HEK293 (cell line): ENCODE results near the gene AXL.
A peak's percentile ranks its signal among the peaks of the same experiment; 100 is the strongest.

Experiments used
- CTCF ChIA-PET: fragments of 350-600 bp; formaldehyde crosslinking; extraction: SDS; loops from one replicate; lab custom pipeline; 2021; ENCODE audit warnings: antibody characterized with exemption; lab: Yijun Ruan, JAX
- POLR2A ChIA-PET: fragments of 300-600 bp; formaldehyde crosslinking; extraction: SDS; loops from one replicate; lab custom pipeline; 2020; ENCODE audit warnings: antibody characterized with exemption, inconsistent platforms; lab: Yijun Ruan, JAX
- H3K27ac ChIP-seq: fragments of 200-500 bp; sonication (Bioruptor generic); 2 replicates; pipeline ENCODE4 v1.5.1; 2014; ENCODE audit warnings: low read depth, low read length, control low read depth, inconsistent platforms; ENCODE audit errors: extremely low read depth
- H3K36me3 ChIP-seq, 2 experiments: fragments of 200-500 bp in 1 of 2; sonication (Bioruptor generic) in 1 of 2; 1 replicate in 1 of 2; 2 replicates in 1 of 2; pipeline ENCODE4 v1.5.1; 2014 to 2017; ENCODE audit warnings: inconsistent platforms in 2 of 2, low read length in 2 of 2; ENCODE audit not compliant: control insufficient read depth in 2 of 2, insufficient read depth in 1 of 2
- H3K4me1 ChIP-seq: fragments of 200-500 bp; sonication (Bioruptor generic); 2 replicates; pipeline ENCODE4 v1.5.1; 2014; ENCODE audit warnings: mild to moderate bottlenecking, low read length, inconsistent platforms; ENCODE audit not compliant: control insufficient read depth, insufficient read depth
- H3K4me3 ChIP-seq: 2 replicates; pipeline ENCODE4 v1.5.1; 2011; ENCODE audit warnings: low read depth, mild to moderate bottlenecking, control low read depth, low read length, moderate library complexity
- H3K9me3 ChIP-seq: fragments of 200-500 bp; sonication (Bioruptor generic); 2 replicates; pipeline ENCODE4 v1.5.1; 2014; ENCODE audit warnings: low read depth, low read length, inconsistent platforms; ENCODE audit not compliant: control insufficient read depth, insufficient read depth
- FEZF1 ChIP-seq: fragments of 450-650 bp; formaldehyde crosslinking; IDR thresholded peaks from 2 replicates; pipeline ENCODE4 v1.5.1; 2016; ENCODE audit warnings: missing biosample characterization, missing genetic modification characterization
- GLIS1 ChIP-seq: fragments of 450-650 bp; formaldehyde crosslinking; IDR thresholded peaks from 2 replicates; pipeline ENCODE4 v1.5.1; 2016; ENCODE audit warnings: missing biosample characterization, missing genetic modification characterization
- GLIS2 ChIP-seq: fragments of 450-650 bp; formaldehyde crosslinking; IDR thresholded peaks from 2 replicates; pipeline ENCODE4 v1.5.1; 2016; ENCODE audit warnings: missing biosample characterization, missing genetic modification characterization
- SP7 ChIP-seq: fragments of 450-650 bp; formaldehyde crosslinking; IDR thresholded peaks from 2 replicates; pipeline ENCODE4 v1.5.1; 2016; ENCODE audit warnings: missing biosample characterization, missing genetic modification characterization
- ZEB2 ChIP-seq: fragments of 450-650 bp; formaldehyde crosslinking; IDR thresholded peaks from 2 replicates; pipeline ENCODE4 v1.5.1; 2016; ENCODE audit warnings: missing biosample characterization, missing genetic modification characterization
- ZNF138 ChIP-seq: fragments of 450-650 bp; formaldehyde crosslinking; IDR thresholded peaks from 2 replicates; pipeline ENCODE4 v1.5.1; 2016; ENCODE audit warnings: missing biosample characterization, missing genetic modification characterization, borderline replicate concordance
- ZNF2 ChIP-seq: fragments of 450-650 bp; formaldehyde crosslinking; IDR thresholded peaks from 2 replicates; pipeline ENCODE4 v1.5.1; 2016; ENCODE audit warnings: missing biosample characterization, missing genetic modification characterization
- ZNF223 ChIP-seq: fragments of 450-650 bp; formaldehyde crosslinking; IDR thresholded peaks from 2 replicates; pipeline ENCODE4 v1.5.1; 2016; ENCODE audit warnings: missing biosample characterization, missing genetic modification characterization
- ZNF302 ChIP-seq: fragments of 450-650 bp; formaldehyde crosslinking; IDR thresholded peaks from 2 replicates; pipeline ENCODE4 v1.5.1; 2016; ENCODE audit warnings: missing biosample characterization, missing genetic modification characterization, low read depth
- ZNF311 ChIP-seq: fragments of 450-650 bp; formaldehyde crosslinking; IDR thresholded peaks from 2 replicates; pipeline ENCODE4 v1.5.1; 2017; ENCODE audit warnings: missing biosample characterization, missing genetic modification characterization, borderline replicate concordance
- ZNF366 ChIP-seq: fragments of 450-650 bp; formaldehyde crosslinking; conservative IDR thresholded peaks from 2 replicates; pipeline ENCODE4 v1.5.1; 2016; ENCODE audit warnings: missing biosample characterization, missing genetic modification characterization
- ZNF514 ChIP-seq: fragments of 450-650 bp; formaldehyde crosslinking; IDR thresholded peaks from 2 replicates; pipeline ENCODE4 v1.5.1; 2016; ENCODE audit warnings: missing biosample characterization, missing genetic modification characterization
- ZNF521 ChIP-seq: fragments of 450-650 bp; formaldehyde crosslinking; IDR thresholded peaks from 2 replicates; pipeline ENCODE4 v1.5.1; 2017; ENCODE audit warnings: missing biosample characterization, mild to moderate bottlenecking, missing genetic modification characterization
- ZNF530 ChIP-seq: fragments of 450-650 bp; formaldehyde crosslinking; IDR thresholded peaks from 2 replicates; pipeline ENCODE4 v1.5.1; 2016; ENCODE audit warnings: low read depth, missing biosample characterization, missing genetic modification characterization
- ZNF610 ChIP-seq: fragments of 450-650 bp; formaldehyde crosslinking; IDR thresholded peaks from 2 replicates; pipeline ENCODE4 v1.5.1; 2016; ENCODE audit warnings: missing biosample characterization, missing genetic modification characterization, borderline replicate concordance
- TF ChIP-seq, protein P1 (sequence below): fragments of 450-650 bp; formaldehyde crosslinking; IDR thresholded peaks from 2 replicates; pipeline ENCODE4 v1.5.1; 2016; ENCODE audit warnings: missing biosample characterization, missing genetic modification characterization

The AXL gene

DNA sequence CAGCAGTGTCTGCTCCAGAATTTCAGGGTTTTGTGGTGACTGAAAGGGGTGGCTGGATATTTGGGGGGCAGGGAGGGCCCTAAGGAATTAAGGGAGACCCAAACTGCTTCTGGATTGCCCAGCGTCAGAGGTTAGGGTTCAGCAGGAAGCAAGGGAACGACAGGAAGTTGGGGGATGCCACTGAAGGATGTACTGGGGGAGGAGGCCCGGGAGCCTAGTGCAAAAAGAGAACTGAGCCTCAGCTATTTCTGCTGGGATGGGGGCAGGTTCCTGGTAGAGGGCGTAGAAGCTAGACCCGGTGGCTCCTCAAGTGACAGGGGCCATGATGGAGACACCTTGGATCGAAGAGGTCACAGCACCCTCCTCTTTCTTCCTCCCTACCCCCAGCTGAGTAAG lies 24.9 kb upstream of the AXL start (continued):
- TF ChIP-seq, protein P1, sequence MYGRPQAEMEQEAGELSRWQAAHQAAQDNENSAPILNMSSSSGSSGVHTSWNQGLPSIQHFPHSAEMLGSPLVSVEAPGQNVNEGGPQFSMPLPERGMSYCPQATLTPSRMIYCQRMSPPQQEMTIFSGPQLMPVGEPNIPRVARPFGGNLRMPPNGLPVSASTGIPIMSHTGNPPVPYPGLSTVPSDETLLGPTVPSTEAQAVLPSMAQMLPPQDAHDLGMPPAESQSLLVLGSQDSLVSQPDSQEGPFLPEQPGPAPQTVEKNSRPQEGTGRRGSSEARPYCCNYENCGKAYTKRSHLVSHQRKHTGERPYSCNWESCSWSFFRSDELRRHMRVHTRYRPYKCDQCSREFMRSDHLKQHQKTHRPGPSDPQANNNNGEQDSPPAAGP (tag by site-specific recombination), result no peak

DNA sequence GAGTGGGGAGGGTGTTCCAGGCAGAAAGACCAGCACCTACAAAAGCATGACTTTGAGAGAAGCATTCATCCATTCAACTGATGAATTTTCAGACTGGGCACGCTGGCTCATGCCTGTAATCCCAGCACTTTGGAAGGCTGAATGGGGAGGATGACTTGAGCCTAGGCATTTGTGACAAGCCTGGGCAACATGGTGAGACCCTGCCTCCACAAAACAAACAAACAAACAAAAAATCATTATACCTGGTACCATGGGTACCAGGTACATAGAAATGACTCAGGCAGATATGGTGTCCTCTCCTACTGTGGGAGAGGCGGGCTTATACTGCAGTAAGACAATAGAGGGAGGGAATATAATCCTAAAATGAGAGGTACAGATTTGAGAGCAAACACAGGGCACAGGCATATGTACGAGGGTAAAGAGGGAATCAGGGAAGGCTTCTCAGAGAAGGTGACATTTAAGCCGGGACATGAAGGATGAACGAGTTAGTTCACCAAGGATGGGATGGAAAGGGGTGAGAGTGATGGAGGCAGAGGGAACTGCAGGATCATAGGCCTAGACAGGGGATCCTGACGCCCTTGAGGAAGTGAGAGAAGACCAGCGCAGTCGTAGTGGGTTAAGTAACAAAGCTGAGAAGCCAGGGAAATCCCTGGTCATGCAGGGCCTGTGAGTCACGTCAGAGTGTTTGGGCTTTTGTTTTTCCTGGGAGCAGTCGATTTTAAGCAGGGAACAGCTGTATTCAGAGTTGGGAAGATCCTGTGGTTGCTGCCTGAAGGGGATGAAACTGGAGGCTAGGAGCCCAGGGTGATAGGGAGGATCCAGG lies 23.1 kb upstream of the AXL start:
- no peak overlapping the region for H3K27ac ChIP-seq
- CTCF ChIA-PET, result interaction anchor here (0.6 to 1.1 kb wide), 2 partner anchors 36 to 67 kb away, joined by 3 read pairs; no protein-coding TSS in a partner anchor
- H3K4me1 ChIP-seq, result peaks cover 12% of the 10 kb centered on the region
- POLR2A ChIA-PET, result no interaction called here
- TF ChIP-seq ZNF366 (tag by site-specific recombination) (0 out of 2 replicates have a peak, but pooled peaks have one; percentile 26), ZNF302 (tag by site-specific recombination) (no peak), SP7 (tag by site-specific recombination) (no peak)
- no peak overlapping the region for H3K4me3 ChIP-seq
- H3K36me3 ChIP-seq, result no peaks in the 10 kb centered on the region; a peak in 1 of 3 replicates
- no peaks in the 10 kb centered on the region for H3K9me3 ChIP-seq

DNA sequence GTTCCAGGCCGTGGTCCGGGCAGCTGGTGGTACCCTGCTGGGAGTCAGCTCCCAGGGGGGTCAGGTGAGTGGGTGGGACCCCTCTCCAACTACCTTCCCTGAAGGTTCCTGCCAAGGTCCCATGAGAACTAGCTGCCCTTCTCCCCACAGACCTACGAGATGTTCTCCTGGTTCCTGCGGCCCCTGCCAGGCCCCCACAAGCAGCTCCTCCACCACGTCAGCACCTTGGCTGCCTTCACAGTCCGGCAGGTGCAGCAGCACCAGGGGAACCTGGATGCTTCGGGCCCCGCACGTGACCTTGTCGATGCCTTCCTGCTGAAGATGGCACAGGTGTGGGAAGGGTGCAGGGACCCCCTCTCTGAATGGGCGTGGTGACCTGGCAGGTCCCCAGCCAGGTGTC lies 20.5 kb upstream of the AXL start:
- CTCF ChIA-PET, result interaction anchor here (0.9 kb wide), 1 partner anchor 64 kb away, joined by 3 read pairs; no protein-coding TSS in a partner anchor
- Histone ChIP-seq H3K36me3 (no peaks in the 10 kb centered on the region; a peak in 1 of 3 replicates), H3K4me3 (no peak overlapping the region), H3K4me1 (no peaks in the 10 kb centered on the region), H3K9me3 (no peaks in the 10 kb centered on the region), H3K27ac (no peak overlapping the region)
- POLR2A ChIA-PET, result no interaction called here
- TF ChIP-seq ZNF530 (tag by site-specific recombination) (no peak), GLIS2 (tag by site-specific recombination) (peak; percentile 47; the same call in 1 of the 2 replicates), GLIS1 (tag by site-specific recombination) (0 out of 2 replicates have a peak, but pooled peaks have one; percentile 9), ZNF138 (tag by site-specific recombination) (no peak), ZNF311 (tag by site-specific recombination) (no peak), ZNF610 (no peak)

DNA sequence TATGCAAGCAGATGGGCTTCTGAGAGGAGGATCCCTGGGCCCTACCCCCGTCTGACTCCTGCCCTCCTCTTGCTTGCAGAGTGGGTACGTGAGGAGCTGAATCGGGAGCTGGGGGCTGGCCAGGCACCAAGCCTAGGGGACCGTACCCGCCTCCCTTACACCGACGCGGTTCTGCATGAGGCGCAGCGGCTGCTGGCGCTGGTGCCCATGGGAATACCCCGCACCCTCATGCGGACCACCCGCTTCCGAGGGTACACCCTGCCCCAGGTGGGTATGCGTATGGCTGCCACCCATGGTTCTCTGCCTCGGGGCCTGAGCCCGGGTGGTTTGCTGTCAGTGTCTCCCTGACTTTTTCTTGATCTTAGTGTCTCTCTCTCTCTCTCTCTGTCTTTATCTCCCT lies 15.7 kb upstream of the AXL start:
- ChIA-PET CTCF (interaction anchor here (0.7 to 11.0 kb wide), 22 partner anchors 12 to 488 kb away, joined by 3 to 184 read pairs (median 5); partner anchors contain the start of gene HNRNPUL1), POLR2A (interaction anchor here (2.7 kb wide), 1 partner anchor 60 kb away, joined by 64 read pairs; the partner anchor contains the start of gene HNRNPUL1)
- TF ChIP-seq ZNF521, result no peak
- no peak for TF ChIP-seq ZEB2 (tag by site-specific recombination)
- TF ChIP-seq FEZF1 (tag by site-specific recombination), result no peak
- TF ChIP-seq ZNF514 (tag by site-specific recombination), result no peak
- no peak for TF ChIP-seq ZNF2
- TF ChIP-seq ZNF223 (tag by site-specific recombination), result no peak
- Histone ChIP-seq H3K36me3 (peaks cover 0 to 7% of the 10 kb centered on the region in 2 experiments; a peak in 2 of 3 replicates), H3K27ac (no peak overlapping the region), H3K4me3 (no peak overlapping the region), H3K9me3 (no peaks in the 10 kb centered on the region), H3K4me1 (no peaks in the 10 kb centered on the region)
